ENCODE data around the gene POMC. TPM values are rescaled to one million over a fixed set of nuclear protein-coding genes. Genes with fewer than 3 reads are reported as not detected.

Gene POMC
- total and polyA plus RNA-seq, 3 experiments from 2014 or later: 4.7 to 10.9 (median 6.2) TPM

DNA sequence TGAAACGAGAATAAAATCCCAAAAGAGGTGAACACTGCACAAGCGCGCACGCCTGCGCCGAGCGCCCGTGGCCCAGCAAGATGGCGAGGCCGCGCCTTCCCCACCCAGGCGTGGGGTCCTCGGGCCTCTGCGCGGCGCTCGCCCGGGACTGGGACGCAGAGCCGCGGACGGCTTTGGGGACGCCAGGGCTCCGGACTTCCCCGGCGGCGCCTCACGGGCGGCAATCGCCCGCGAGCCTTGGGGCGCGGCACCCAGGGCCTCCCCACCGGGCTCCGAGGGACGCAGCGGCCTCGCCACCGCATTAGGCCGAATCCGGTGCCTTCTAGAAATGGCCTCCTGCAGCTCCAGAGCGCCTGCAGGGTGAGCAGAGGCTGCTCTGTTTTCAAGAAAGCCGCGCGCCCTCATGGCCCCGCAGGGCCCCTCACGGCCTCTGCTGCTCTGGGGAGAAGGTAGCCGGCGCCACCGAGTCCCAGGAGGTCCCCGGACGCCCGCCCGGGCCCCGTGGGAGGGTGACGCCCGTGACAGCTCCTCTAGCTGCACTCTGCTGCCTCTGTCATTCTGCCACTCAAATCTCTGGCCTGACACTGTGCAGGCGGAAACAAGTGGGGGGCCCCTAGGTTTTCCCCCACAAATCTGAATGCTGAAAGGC lies 35.9 kb upstream of the POMC start:
- no peak overlapping the region for H3K27ac ChIP-seq (ENCODE audit: low read depth, low read length)
- Mint-ChIP-seq H3K4me1 (peaks cover 5 to 10% (median 6%) of the 10 kb centered on the region in 3 donors), H3K36me3 (no peaks in the 10 kb centered on the region), H3K9me3 (no peaks in the 10 kb centered on the region), H3K27me3 (no peaks in the 10 kb centered on the region), H3K4me3 (no peak overlapping the region), H3K27ac (no peak overlapping the region)
- POLR2A ChIA-PET: interaction anchor here (0.5 kb wide), 1 partner anchor 86 kb away, joined by 3 read pairs; no protein-coding TSS in a partner anchor
- H3K4me1 ChIP-seq (ENCODE audit: insufficient read depth, low read length): peaks cover 8% of the 10 kb centered on the region
- H3K9me3 ChIP-seq (ENCODE audit: low read length): no peaks in the 10 kb centered on the region
- DNase-seq: no peak
- no peak overlapping the region for H3K4me3 ChIP-seq (ENCODE audit: low read length)
- H3K27me3 ChIP-seq (ENCODE audit: insufficient read depth, low read length, poor library complexity, severe bottlenecking): no peaks in the 10 kb centered on the region
- H3K36me3 ChIP-seq (ENCODE audit: insufficient read depth, low read length): no peaks in the 10 kb centered on the region
- CTCF ChIA-PET: no interaction called here

DNA sequence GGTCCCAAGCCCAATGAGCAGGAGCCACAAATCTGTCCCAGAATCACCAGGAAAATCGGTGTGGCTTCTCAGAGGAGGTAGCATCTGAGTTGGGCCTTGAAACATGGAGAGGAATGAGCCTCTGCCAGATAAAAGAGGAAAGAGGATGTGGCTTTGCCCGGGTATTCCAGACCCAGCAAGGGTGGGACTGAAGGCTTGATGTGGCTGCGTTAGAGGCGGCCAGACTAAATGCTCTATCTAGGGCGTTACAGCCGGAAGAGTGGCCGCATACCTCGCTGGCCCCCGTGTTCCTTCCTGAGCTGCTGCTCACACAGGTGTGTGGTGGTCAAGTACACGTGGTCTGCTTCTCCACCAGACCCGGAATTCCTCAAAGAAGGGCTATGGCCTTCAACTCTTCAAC lies 33.9 kb upstream of the POMC start:
- Mint-ChIP-seq H3K36me3 (no peaks in the 10 kb centered on the region), H3K27ac (peak overlapping the region in 2 of 8 donors; percentile 43 to 72), H3K9me3 (no peaks in the 10 kb centered on the region), H3K4me3 (no peak overlapping the region), H3K4me1 (peaks cover 4 to 8% (median 5%) of the 10 kb centered on the region in 3 donors), H3K27me3 (no peaks in the 10 kb centered on the region)
- H3K27me3 ChIP-seq (ENCODE audit: insufficient read depth, low read length, poor library complexity, severe bottlenecking): no peaks in the 10 kb centered on the region
- H3K4me1 ChIP-seq (ENCODE audit: insufficient read depth, low read length): peaks cover 8% of the 10 kb centered on the region
- H3K9me3 ChIP-seq (ENCODE audit: low read length): no peaks in the 10 kb centered on the region
- H3K4me3 ChIP-seq (ENCODE audit: low read length): no peak overlapping the region
- CTCF ChIA-PET: no interaction called here
- H3K27ac ChIP-seq (ENCODE audit: low read depth, low read length): no peak overlapping the region
- no peaks in the 10 kb centered on the region for H3K36me3 ChIP-seq (ENCODE audit: insufficient read depth, low read length)
- POLR2A ChIA-PET: no interaction called here
- no peak for DNase-seq

DNA sequence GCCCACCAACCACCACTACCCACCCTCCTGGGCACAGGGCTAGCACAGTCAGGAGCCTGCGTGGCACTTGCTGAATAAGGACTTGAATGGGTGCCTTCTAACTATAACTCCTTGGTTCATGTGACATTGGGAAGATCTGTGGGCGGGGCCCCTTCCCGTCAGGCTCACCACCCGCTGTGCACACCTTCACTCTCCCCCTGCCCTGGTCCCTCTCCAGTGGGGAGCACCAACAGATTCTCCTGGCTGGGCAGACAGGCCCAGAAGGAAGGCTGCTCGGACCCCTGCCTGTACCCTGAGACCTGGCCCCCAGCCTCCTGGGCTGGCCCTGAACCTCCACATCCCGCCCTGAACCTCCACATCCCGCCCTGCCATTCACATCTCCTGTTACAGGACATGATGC lies 33.4 kb upstream of the POMC start:
- Histone ChIP-seq H3K27ac (ENCODE audit: low read depth, low read length) (no peak overlapping the region), H3K4me1 (ENCODE audit: insufficient read depth, low read length) (peaks cover 8% of the 10 kb centered on the region), H3K4me3 (ENCODE audit: low read length) (no peak overlapping the region), H3K36me3 (ENCODE audit: insufficient read depth, low read length) (no peaks in the 10 kb centered on the region), H3K9me3 (ENCODE audit: low read length) (no peaks in the 10 kb centered on the region), H3K27me3 (ENCODE audit: insufficient read depth, low read length, poor library complexity, severe bottlenecking) (no peaks in the 10 kb centered on the region)
- Mint-ChIP-seq H3K9me3 (no peaks in the 10 kb centered on the region), H3K4me1 (peaks cover 4 to 8% (median 5%) of the 10 kb centered on the region in 3 donors), H3K4me3 (no peak overlapping the region), H3K27ac (no peak overlapping the region), H3K36me3 (no peaks in the 10 kb centered on the region), H3K27me3 (no peaks in the 10 kb centered on the region)
- no peak for DNase-seq
- ChIA-PET POLR2A (no interaction called here), CTCF (no interaction called here)

DNA sequence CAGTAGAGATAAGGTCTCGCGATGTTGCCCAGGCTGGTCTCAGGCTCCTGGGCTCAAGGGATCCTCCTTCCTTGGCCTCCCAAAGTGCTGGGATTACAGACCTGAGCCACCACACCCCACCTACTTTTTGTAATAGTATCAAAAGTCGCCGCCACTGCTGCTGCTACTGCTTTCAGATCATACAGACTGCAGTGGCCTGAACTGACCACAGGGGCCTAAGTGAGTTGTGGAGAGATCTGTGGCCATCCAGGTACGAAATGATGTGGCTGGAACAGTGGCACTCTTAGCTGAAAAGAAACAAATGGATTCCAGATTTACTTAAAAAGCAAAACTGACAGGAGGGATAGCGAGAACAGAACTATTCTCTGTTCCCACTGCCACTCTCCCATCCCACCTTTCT lies 32.9 kb upstream of the POMC start:
- no peaks in the 10 kb centered on the region for H3K9me3 Mint-ChIP-seq
- ChIA-PET POLR2A (no interaction called here), CTCF (no interaction called here)

DNA sequence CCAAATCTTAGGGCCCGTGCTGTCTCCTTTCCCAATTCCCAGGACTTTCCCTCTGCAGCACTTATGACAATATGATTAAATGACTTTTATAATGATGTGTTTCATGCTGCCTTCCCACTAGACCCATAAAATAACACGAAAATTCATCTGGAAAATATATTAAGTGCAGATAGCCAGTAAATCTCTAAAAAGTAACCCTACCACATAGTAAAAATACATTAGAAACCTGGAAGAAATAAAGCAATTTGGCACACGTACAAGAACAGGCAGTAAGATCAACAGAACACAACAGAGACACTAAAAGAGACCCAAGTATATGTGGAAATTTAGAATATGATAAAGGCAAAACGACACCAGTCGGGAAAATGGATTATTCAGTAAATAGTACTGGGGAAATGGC lies 30.2 kb upstream of the POMC start:
- DNase-seq: no peak
- H3K4me1 ChIP-seq (ENCODE audit: insufficient read depth, low read length): peaks cover 8% of the 10 kb centered on the region
- POLR2A ChIA-PET: no interaction called here

More for the DNA sequence above, 32.9 kb upstream of the POMC start:
- Histone ChIP-seq H3K4me1 (ENCODE audit: insufficient read depth, low read length) (peaks cover 8% of the 10 kb centered on the region), H3K27ac (ENCODE audit: low read depth, low read length) (no peak overlapping the region), H3K36me3 (ENCODE audit: insufficient read depth, low read length) (no peaks in the 10 kb centered on the region), H3K9me3 (ENCODE audit: low read length) (no peaks in the 10 kb centered on the region), H3K27me3 (ENCODE audit: insufficient read depth, low read length, poor library complexity, severe bottlenecking) (no peaks in the 10 kb centered on the region), H3K4me3 (ENCODE audit: low read length) (no peak overlapping the region)
- Mint-ChIP-seq H3K36me3 (no peaks in the 10 kb centered on the region), H3K4me1 (peaks cover 7 to 11% (median 8%) of the 10 kb centered on the region in 3 donors), H3K4me3 (no peak overlapping the region), H3K27ac (no peak overlapping the region), H3K27me3 (no peaks in the 10 kb centered on the region)
- no peak for DNase-seq

DNA sequence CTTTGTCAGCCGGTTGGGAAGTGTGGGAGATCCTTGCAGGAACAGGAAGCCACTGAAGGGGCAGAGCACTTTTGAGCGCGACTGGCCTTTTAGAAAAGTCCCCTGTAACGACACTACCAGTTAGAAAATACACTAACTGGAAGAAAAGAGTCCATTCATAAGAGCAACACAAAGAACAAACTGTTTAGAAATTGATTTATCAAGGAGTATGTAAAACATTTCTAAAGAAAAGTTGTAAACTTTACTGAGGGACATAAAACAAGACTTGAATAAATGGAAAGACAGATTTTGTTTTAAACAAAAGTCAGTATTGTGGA lies 29.8 kb upstream of the POMC start:
- H3K4me3 ChIP-seq (ENCODE audit: low read length): no peak overlapping the region
- POLR2A ChIA-PET: no interaction called here
- H3K36me3 ChIP-seq (ENCODE audit: insufficient read depth, low read length): no peaks in the 10 kb centered on the region
- H3K27ac Mint-ChIP-seq: peak overlapping the region in 1 of 8 donors; percentile 63
- peaks cover 10 to 16% (median 11%) of the 10 kb centered on the region in 3 donors for H3K4me1 Mint-ChIP-seq
- peaks cover 8% of the 10 kb centered on the region for H3K4me1 ChIP-seq (ENCODE audit: insufficient read depth, low read length)
- CTCF ChIA-PET: no interaction called here
- H3K36me3 Mint-ChIP-seq: no peaks in the 10 kb centered on the region
- no peak overlapping the region for H3K4me3 Mint-ChIP-seq
- no peaks in the 10 kb centered on the region for H3K27me3 ChIP-seq (ENCODE audit: insufficient read depth, low read length, poor library complexity, severe bottlenecking)
- H3K27me3 Mint-ChIP-seq: no peaks in the 10 kb centered on the region
- no peaks in the 10 kb centered on the region for H3K9me3 Mint-ChIP-seq
- H3K27ac ChIP-seq (ENCODE audit: low read depth, low read length): no peak overlapping the region
- DNase-seq: no peak
- no peaks in the 10 kb centered on the region for H3K9me3 ChIP-seq (ENCODE audit: low read length)

More for the DNA sequence above, 30.2 kb upstream of the POMC start:
- Mint-ChIP-seq H3K4me3 (no peak overlapping the region), H3K27me3 (no peaks in the 10 kb centered on the region), H3K4me1 (peaks cover 10 to 16% (median 11%) of the 10 kb centered on the region in 3 donors), H3K36me3 (no peaks in the 10 kb centered on the region), H3K27ac (peak overlapping the region in 1 of 8 donors; percentile 11), H3K9me3 (no peaks in the 10 kb centered on the region)
- Histone ChIP-seq H3K27ac (ENCODE audit: low read depth, low read length) (no peak overlapping the region), H3K4me3 (ENCODE audit: low read length) (no peak overlapping the region), H3K9me3 (ENCODE audit: low read length) (no peaks in the 10 kb centered on the region), H3K36me3 (ENCODE audit: insufficient read depth, low read length) (no peaks in the 10 kb centered on the region), H3K27me3 (ENCODE audit: insufficient read depth, low read length, poor library complexity, severe bottlenecking) (no peaks in the 10 kb centered on the region)
- CTCF ChIA-PET: no interaction called here

DNA sequence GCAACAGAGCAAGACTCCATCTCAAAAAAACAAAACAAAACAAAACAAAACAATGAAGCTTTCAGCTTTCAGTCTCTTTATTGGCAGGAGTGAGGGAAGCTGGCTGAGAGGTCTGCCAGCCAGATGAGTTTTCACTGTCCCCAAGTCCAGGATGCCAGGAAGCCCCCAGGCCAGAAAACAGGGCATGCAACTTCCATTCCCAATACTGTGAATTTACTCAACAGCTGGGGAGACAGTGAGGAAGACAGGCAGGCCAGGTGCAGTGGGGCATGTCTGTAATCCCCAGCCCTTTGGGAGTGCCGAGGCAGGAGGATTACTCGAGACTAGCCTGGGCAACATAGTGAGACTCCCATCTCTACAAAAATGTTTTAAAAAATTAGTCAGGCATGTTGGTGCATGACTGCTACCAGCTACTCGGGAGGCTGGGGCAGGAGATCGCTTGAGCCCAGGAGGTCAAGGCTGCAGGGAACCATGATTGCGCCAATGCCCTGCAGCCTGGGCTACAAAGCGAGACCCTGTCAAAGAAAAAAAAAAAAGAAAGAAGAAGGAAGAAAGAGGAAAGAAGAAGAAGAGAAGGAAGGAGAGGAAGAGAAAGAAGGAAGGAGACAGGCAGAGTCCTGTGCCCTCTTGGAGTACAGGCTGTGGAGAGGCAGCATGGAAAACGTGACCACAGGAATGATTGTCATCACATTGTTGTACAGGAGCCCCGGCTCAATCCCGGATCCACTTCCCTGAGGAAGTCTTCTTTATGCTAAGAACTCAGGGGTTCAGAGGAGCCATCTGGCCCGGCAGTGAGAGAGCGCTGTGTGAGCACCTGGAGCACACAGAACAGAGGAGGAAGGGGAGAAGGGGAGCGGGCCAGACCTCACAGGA lies 29.2 kb upstream of the POMC start:
- H3K27me3 ChIP-seq (ENCODE audit: insufficient read depth, low read length, poor library complexity, severe bottlenecking): no peaks in the 10 kb centered on the region
- Mint-ChIP-seq H3K27ac (peak overlapping the region in 1 of 8 donors; percentile 63), H3K4me3 (no peak overlapping the region), H3K36me3 (no peaks in the 10 kb centered on the region), H3K27me3 (no peaks in the 10 kb centered on the region), H3K4me1 (peaks cover 10 to 15% (median 11%) of the 10 kb centered on the region in 3 donors), H3K9me3 (no peaks in the 10 kb centered on the region)
- DNase-seq: no peak
- CTCF ChIA-PET: interaction anchor here (0.6 to 2.2 kb wide), 7 partner anchors 10 to 829 kb away, joined by 3 to 8 read pairs (median 6); no protein-coding TSS in a partner anchor
- H3K4me3 ChIP-seq (ENCODE audit: low read length): no peak overlapping the region
- POLR2A ChIA-PET: no interaction called here
- peaks cover 6% of the 10 kb centered on the region for H3K4me1 ChIP-seq (ENCODE audit: insufficient read depth, low read length)
- no peak overlapping the region for H3K27ac ChIP-seq (ENCODE audit: low read depth, low read length)
- no peaks in the 10 kb centered on the region for H3K36me3 ChIP-seq (ENCODE audit: insufficient read depth, low read length)
- no peaks in the 10 kb centered on the region for H3K9me3 ChIP-seq (ENCODE audit: low read length)

DNA sequence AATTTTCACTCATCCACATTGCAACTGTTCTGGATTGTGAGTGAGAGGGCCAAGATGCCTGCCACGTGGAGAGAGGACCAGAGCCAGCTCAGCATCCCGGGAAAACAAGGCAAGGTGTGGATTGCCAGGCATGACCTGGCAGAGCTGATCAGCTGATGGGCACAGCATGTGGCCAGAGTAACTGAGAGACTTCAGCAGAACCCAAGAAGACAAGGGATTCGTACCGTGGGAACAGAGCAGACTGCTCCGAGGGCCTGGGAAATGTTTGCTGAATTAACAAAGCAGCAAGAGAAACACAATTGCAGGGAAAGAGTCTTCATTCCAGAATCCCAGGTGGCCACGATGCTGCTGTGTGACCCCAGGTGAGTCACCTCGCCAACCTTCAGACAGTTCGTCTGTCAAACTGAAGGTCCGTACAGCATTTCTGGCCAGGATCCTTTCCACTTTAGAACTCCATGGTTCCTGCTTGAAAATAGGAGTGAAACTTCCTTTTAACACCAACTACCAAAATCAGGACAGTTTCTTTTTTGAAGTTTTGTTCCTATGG lies 26.3 kb upstream of the POMC start:
- Mint-ChIP-seq H3K36me3 (no peaks in the 10 kb centered on the region), H3K27ac (no peak overlapping the region), H3K9me3 (no peaks in the 10 kb centered on the region), H3K27me3 (no peaks in the 10 kb centered on the region), H3K4me1 (peaks cover 6 to 8% (median 6%) of the 10 kb centered on the region in 3 donors), H3K4me3 (no peak overlapping the region)
- no peak overlapping the region for H3K4me3 ChIP-seq (ENCODE audit: low read length)
- H3K27me3 ChIP-seq (ENCODE audit: insufficient read depth, low read length, poor library complexity, severe bottlenecking): no peaks in the 10 kb centered on the region
- no peak for DNase-seq
- no peak overlapping the region for H3K27ac ChIP-seq (ENCODE audit: low read depth, low read length)
- H3K9me3 ChIP-seq (ENCODE audit: low read length): no peaks in the 10 kb centered on the region
- POLR2A ChIA-PET: no interaction called here
- H3K4me1 ChIP-seq (ENCODE audit: insufficient read depth, low read length): no peaks in the 10 kb centered on the region
- no peaks in the 10 kb centered on the region for H3K36me3 ChIP-seq (ENCODE audit: insufficient read depth, low read length)
- CTCF ChIA-PET: no interaction called here
